NCI-H345 (cell line): ENCODE results near the gene SIT1.

Experiments
- DNase-seq: peaks from one replicate; lab custom pipeline; 2025; lab: John Stamatoyannopoulos, UW

The SIT1 gene

DNA sequence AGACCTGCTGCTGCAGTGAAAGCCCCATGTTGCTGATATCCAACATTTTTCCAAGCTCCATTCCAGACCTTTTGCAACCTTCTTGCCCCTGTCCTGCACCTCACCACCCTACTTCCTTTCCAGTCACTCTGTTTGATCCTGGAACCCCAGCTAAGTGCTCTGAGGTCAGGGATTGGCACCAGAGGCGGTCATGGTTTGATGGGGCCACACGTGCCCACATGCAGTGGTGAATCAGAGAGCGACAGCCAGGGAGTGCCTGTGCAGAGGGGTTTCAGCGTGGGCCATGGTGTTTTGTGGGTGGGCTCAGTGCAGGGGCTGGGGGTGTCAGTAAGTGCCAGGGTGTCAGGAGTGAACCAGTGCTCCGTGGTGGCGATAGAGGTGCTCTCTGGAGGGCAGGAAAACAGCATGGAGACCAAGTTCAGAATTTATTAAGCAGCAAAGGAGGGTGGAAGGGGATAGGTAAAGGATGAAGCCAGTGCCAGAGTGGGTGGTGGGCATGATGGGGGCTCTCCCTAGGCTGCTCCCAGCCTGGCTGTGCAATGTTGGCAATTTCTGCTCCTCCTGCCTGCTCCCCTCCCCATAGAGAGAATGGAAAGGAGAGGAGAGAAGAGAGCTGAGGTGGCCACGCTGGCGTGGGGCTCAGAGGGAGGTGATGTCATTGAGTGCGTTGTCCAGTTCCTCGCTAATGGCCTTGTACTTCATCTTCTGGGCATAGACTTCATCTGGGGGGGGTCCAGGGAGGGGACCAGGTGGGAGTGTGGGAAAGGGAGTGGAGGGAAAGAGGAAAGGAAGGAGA, 32.0 kb upstream of the SIT1 start:
- DNase-seq: no peak

DNA sequence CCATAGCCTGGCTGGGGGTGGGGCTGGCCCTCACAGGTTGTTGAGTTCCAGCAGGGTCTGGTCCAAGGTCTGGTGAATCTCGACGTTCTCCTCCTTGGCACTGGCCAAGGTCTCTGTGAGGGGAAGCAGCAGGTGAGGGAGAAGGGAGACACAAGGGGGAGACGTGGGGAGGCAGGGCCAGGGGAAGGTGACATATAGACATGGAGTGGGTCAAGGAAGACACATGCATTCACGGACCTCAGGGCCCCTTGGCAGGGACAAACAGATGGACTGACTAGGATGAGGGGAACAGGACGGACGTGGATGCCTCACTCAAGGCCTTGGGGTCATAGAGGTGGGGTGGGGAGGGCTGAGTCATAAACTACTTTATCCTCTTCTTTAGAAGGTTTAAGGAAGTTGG, 31.3 kb upstream of the SIT1 start:
- no peak for DNase-seq

DNA sequence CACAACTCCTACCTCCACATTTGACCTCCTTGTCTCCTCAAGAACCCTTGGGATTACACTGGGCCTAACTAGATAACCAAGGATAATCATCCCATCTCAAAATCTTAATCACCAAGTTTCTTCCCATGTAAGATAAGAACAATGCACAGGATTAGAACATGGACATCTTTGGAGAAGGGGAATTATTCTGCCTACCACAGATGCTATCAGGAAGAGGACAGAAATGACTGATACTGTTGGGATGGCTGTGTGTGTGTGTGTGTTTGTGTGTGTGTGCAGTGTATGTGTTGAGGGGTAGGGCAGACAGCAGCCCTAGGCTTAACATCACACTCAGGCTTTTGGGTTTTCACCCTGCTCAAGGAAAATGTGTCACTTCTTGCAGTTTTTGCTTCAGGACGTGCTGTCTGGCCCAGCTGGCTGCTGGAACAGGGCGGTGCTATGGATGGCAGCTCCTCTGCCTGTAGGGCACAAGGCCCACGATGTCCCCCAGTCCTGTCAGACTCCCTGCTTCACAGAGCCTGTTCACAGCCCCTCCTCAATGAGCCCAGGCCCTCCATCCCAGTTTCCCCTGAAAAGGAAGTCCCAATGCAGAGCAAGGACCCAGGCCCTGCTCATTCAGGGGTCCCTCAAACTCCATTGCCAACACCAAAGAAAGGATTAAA, 30.7 kb upstream of the SIT1 start:
- DNase-seq: no peak

DNA sequence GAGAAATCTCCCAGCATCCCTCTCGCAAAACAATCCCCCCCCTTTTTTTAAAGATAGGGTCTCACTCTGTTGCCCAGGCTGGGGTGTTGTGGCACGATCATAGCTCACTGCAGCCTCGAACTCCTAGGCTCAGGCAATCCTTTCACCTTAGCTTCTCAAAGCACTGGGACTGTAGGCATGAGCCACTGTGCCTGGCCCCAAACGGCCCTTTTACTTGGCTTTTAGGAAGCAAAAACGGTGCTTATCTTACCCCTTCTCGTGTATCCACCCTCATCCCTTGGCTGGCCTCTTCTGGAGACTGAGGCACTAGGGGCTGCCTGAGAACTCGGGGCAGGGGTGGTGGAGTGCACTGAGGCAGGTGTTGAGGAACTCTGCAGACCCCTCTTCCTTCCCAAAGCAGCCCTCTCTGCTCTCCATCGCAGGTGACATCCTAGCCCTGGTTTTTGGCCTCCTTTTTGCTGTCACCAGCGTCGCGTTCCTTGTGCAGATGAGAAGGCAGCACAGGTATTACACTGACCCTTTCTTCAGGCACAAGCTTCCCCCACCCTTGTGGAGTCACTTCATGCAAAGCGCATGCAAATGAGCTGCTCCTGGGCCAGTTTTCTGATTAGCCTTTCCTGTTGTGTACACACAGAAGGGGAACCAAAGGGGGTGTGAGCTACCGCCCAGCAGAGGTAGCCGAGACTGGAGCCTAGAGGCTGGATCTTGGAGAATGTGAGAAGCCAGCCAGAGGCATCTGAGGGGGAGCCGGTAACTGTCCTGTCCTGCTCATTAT, 29.8 kb upstream of the SIT1 start:
- DNase-seq: no peak

DNA sequence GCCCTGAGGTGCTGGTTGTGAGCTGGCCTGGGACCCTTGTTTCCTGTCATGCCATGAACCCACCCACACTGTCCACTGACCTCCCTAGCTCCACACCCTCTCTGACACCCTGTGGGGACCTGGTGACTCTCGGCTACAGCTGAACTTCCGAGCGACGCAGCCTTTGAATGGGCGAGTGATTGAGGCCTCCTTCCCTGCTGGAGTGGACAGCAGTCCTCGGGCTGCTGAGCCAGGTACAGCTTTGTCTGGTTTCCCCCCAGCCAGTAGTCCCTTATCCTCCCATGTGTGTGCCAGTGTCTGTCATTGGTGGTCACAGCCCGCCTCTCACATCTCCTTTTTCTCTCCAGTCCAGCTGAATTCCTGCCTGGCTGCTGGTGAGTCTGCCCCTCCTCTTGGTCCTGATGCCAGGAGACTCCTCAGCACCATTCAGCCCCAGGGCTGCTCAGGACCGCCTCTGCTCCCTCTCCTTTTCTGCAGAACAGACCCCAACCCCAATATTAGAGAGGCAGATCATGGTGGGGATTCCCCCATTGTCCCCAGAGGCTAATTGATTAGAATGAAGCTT, 29.1 kb upstream of the SIT1 start:
- DNase-seq: no peak

DNA sequence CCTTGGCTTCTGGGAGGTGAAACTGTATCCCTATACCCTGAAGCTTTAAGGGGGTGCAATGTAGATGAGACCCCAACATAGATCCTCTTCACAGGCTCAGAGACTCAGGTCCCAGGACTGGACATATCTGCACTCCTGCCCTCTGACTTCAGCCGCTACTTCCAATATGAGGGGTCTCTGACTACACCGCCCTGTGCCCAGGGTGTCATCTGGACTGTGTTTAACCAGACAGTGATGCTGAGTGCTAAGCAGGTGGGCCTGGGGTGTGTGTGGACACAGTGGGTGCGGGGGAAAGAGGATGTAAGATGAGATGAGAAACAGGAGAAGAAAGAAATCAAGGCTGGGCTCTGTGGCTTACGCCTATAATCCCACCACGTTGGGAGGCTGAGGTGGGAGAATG, 28.4 kb upstream of the SIT1 start:
- DNase-seq: no peak

DNA sequence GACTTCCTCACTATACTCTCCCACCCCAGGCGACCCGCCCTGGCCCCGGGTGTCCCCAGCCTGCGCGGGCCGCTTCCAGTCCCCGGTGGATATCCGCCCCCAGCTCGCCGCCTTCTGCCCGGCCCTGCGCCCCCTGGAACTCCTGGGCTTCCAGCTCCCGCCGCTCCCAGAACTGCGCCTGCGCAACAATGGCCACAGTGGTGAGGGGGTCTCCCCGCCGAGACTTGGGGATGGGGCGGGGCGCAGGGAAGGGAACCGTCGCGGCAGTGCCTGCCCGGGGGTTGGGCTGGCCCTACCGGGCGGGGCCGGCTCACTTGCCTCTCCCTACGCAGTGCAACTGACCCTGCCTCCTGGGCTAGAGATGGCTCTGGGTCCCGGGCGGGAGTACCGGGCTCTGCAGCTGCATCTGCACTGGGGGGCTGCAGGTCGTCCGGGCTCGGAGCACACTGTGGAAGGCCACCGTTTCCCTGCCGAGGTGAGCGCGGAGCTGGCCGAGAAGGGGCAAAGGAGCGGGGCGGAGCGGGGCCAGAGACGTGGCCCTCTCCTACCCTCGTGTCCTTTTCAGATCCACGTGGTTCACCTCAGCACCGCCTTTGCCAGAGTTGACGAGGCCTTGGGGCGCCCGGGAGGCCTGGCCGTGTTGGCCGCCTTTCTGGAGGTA, 25.1 kb upstream of the SIT1 start:
- DNase-seq: no peak

DNA sequence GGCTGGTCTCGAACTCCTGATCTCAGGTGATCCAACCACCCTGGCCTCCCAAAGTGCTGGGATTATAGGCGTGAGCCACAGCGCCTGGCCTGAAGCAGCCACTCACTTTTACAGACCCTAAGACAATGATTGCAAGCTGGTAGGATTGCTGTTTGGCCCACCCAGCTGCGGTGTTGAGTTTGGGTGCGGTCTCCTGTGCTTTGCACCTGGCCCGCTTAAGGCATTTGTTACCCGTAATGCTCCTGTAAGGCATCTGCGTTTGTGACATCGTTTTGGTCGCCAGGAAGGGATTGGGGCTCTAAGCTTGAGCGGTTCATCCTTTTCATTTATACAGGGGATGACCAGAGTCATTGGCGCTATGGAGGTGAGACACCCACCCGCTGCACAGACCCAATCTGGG, 24.5 kb upstream of the SIT1 start:
- no peak for DNase-seq

DNA sequence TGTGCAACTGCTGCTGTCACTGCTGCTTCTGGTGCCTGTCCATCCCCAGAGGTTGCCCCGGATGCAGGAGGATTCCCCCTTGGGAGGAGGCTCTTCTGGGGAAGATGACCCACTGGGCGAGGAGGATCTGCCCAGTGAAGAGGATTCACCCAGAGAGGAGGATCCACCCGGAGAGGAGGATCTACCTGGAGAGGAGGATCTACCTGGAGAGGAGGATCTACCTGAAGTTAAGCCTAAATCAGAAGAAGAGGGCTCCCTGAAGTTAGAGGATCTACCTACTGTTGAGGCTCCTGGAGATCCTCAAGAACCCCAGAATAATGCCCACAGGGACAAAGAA, 23.3 kb upstream of the SIT1 start:
- DNase-seq: no peak

DNA sequence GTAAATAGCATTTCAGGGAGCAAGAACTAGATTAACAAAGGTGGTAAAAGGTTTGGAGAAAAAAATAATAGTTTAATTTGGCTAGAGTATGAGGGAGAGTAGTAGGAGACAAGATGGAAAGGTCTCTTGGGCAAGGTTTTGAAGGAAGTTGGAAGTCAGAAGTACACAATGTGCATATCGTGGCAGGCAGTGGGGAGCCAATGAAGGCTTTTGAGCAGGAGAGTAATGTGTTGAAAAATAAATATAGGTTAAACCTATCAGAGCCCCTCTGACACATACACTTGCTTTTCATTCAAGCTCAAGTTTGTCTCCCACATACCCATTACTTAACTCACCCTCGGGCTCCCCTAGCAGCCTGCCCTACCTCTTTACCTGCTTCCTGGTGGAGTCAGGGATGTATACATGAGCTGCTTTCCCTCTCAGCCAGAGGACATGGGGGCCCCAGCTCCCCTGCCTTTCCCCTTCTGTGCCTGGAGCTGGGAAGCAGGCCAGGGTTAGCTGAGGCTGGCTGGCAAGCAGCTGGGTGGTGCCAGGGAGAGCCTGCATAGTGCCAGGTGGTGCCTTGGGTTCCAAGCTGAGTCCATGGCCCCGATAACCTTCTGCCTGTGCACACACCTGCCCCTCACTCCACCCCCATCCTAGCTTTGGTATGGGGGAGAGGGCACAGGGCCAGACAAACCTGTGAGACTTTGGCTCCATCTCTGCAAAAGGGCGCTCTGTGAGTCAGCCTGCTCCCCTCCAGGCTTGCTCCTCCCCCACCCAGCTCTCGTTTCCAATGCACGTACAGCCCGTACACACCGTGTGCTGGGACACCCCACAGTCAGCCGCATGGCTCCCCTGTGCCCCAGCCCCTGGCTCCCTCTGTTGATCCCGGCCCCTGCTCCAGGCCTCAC, 22.6 kb upstream of the SIT1 start, which contains the start of gene CA9:
Gene CA9, plus strand, starts transcription at position 797 of the 893 bp plus-strand sequence. Its CDS starts 32 bp downstream, at position 829.
- DNase-seq: no peak

DNA sequence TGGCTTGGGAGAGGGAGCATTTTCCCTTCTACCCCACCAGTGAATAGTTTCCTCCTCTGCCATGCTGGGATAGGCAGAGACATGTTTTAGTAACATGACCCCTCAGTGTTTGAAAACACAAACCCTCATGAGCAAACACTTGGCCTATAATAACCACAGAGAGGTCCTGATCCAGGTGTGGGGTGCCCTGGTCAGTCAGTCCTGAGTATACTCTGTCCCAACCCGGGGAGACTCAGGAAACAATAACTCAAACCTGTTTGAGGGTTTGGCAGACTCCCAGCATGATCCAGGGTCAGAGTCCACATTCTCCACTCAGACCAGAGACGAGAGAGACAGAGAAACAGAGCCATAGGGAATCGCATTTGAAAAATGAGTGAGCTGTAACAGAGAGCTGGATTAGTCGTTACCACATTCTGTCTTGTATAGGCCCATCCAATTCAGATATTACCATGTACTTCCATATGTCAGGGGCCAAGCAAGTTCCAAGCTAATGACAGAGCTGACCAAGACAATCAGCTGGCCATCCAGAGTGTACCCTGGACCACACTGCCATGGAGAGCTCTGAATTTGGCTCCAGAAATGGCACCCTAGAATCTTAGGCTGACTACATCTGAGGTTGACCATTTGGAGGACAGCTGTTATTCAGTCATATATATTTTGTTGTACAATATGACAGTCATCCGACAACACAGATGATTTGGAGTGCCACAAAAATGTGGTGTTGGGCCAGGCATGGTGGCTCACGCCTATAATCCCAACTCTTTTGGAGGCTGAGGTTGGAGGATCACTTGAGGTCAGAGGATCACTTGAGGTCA, 18.8 kb upstream of the SIT1 start:
- no peak for DNase-seq

DNA sequence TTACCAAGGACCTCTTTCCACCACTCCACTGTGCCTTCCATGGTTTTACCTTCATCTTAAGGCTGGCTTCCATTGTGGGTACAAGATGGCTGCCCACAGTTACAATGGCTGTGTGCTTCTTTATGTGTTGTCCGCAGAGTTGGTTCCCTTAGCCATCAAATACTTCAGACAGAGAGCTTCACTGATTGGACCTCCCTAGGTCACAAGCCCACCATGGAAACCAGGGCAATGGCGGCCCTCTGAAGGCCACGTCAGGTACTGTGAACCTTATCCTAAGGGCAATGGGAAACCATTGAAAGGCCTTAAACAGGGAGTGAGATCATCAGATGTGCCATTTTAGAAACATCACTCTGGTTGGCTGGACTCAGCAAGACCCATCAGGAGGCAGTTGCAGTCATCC, 17.2 kb upstream of the SIT1 start:
- DNase-seq: no peak

DNA sequence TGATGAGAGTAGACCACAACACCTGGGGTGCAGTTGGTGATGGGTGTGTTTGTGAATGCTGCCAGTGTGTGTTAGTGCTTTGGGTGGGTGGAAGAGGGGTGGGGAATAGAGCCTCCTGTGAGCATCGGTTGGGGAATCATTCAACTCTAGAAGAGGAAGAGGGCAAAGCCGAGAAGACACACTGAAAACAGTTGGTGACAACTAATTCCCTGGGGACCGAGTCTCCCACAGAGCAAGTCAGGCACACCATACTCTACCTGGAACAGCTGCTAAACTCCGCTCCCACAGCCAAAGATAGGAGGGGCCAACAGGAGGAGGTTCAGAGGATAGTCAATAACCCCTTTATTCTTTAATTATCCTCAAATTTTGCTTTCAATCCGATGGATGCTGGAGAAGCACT, 15.8 kb upstream of the SIT1 start:
- no peak for DNase-seq

DNA sequence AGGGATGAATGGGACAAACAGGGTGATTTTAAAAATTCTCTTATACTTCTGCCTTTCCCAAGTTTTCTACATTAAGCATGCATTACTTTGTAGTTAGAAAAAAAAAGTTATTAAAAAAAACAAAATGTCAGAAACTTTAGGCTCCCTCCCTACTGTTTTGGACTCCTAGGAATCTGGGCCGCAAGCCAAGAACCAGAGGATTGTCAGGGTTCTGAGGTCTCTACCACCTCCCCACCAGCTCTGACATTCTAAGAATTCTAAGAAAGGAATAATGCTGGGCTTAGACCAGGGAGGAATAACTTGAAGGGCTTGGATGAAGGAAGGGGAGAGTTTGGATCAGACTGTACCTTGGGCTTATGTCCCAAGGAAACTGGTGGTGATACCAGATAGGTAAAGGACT, 15.3 kb upstream of the SIT1 start:
- DNase-seq: no peak

DNA sequence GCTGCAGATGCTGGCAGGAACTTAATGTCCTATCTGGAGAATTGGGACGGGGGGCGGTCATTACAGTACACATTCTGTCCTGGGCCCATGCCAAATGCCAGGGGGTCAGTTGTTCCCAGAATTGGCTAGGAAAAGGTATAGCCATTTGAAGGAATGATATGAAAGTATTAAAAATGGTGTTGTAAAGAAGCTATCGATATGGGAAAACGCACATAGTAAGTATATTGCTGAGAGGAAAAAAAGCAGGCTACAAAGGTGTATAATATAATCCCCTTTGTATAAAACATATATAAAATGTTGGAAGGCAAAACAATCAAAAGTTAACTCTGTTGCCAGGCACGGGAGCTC, 14.7 kb upstream of the SIT1 start:
- DNase-seq: no peak

DNA sequence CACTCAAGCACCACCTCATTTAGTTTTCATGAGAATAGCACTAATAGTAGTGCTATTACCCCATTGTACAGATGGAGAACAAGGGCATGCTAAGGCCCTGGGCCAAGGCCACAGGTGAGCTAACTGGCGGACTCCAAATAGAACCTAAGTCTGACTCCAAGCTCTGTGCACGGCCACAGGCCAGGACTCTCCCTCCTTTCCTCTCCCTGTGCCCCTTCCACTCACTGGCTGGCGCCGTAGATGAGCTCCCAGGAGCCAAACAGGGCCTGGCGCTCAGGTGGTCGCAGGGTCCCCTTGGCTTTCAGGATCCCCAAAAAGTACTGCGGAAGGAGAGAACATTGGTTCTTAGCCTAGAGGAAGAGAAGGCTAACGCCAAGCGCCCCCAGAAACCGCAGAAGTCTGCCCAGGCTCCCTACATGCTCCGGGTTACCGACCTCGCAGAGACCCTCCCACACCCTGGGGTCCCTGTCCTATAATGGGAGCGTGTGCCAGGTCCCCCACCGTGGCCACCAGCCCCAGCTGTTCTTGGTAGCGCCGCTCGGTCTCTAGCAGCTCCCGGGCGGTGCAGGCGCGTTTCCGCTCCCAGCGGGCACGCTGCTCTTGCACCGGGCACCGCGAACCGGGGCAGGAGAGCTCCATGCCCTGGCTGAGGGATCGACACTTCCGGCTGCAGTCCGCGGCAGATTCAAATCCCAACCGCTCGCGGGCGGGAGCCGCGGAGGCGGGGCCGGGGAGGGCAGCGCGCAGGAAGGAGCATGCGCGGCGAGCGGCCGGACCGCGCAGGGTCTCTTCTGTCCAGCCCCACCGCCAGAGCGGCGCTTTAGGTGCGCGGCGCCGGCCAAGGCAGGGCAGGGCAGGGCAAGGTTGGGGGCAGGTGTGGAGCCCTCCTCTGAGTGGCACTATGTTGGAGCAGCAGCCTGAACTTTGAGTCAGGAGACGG, 14.1 kb upstream of the SIT1 start, which contains the start of gene ARHGEF39:
Gene ARHGEF39, minus strand, starts transcription at position 665 of the 940 bp plus-strand sequence. Its CDS starts 26 bp downstream, at position 639.
- peak; percentile 88 for DNase-seq

DNA sequence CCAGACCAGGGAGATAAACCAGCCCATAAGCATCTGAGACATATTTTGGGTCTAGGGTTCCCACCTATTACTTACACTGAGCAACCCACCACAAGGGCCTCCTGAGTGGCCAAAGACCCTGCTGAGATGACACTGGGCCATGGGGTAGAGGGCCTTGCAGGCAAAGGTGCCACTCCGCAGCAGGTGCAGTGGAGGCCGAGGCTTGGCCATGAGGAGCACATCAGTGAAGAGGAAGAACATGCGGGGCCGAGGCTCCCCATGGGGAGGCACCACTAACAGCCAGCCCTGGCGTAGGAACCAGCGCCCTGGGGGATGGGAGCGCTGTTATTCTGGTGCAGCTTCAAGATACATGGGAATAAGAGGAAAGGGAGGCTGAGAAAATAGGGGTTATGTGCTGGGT, 11.7 kb upstream of the SIT1 start:
- DNase-seq: no peak

DNA sequence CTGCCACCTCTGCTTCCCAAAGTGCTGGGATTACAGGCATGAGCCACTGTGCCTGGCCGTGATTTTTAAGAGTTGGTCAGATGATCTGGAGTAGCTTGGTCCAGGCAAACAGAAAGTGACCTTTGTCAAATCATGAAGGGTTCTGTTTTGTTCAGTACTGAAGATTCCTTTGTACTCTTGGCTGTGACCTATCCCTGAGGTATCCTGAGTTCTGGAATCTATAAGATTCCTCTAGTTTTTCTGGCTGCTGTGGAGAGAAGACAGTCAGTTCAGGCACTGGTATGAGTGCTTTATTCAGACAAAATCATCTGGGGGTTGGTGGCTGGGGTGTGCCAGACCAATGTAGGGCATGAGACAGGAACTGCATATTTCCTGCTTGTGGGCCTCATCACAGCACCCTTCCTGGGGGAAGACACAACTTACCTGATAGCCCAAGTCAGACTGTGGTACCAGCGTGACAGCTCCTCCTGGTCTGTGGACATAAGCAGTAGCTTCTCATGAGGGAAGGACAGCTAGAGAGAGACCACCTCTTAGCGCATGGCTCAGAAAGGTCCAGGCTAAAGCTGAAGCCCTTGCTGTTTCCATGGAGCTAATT, 11.1 kb upstream of the SIT1 start:
- DNase-seq: no peak

DNA sequence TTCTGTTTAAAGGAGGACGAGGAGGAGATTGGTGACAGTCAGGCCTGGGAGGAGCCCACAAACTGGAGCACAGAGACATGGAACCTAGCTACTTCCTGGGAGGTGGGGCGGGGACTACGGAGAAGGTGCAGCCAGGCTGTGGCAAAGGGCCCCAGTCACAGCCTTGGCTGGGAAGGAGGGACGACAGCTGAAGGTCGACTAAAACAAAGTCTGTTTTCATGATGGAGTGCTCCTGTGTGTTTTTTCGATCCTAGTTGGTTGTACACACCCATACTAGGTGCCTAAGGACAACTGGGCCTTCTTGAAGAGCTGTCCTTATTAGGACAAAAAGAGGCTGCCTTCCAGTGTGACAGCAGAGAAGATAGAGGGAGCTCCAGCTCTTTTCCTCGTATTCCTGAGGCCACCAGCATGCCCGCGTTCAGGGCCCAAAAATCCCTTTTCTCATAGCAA, 10.3 kb upstream of the SIT1 start:
- no peak for DNase-seq
